Caco-2 (cell line): Measurements from ENCODE around the gene RRH. TPM values are rescaled to one million over a fixed set of nuclear protein-coding genes. Genes with fewer than 3 reads are reported as not detected.

ENCODE experiments used
- BruUV-seq: library from RNA; stranded (reverse); fragments of 400-500 nt; replicated peaks from 2 replicates; lab custom pipeline; 2021; lab: Mats Ljungman, UMichigan
- CTCF ChIA-PET: fragments of 300-600 bp; sonication (Branson Sonifier 250); formaldehyde crosslinking; loops from one replicate; lab custom pipeline; 2022; ENCODE audit warnings: antibody characterized with exemption; lab: Charles Lee
- POLR2A ChIA-PET: fragments of 300-600 bp; sonication (Branson Sonifier 250); formaldehyde crosslinking; loops from one replicate; lab custom pipeline; 2022; ENCODE audit warnings: antibody characterized with exemption; lab: Charles Lee
- DNase-seq, 2 experiments: peaks; one replicate each; pipeline versions ENCODE4 v3.0.0 to v3.0.0-alpha.2; 2020 to 2022
- H3K27me3 ChIP-seq: replicated peaks from 2 replicates; pipeline ENCODE4 v1.6.0; 2011; ENCODE audit warnings: low read length; ENCODE audit not compliant: control insufficient read depth, insufficient read depth
- H3K36me3 ChIP-seq: 2 replicates; pipeline ENCODE4 v1.5.1; 2011; ENCODE audit warnings: low read length; ENCODE audit not compliant: control insufficient read depth, insufficient read depth
- H3K4me1 ChIP-seq: fragments of 250-450 bp; sonication (Bioruptor Pico); 2 replicates; pipeline ENCODE4 v1.5.1; 2020; ENCODE audit warnings: mild to moderate bottlenecking
- H3K4me3 ChIP-seq: 2 replicates; pipeline ENCODE4 v1.5.1; 2011; ENCODE audit warnings: low read depth, mild to moderate bottlenecking, control low read depth, low read length
- H3K9me3 ChIP-seq: fragments of 250-450 bp; sonication (Bioruptor Pico); 2 replicates; pipeline ENCODE4 v1.5.1; 2020; ENCODE audit warnings: mild to moderate bottlenecking, moderate library complexity
- H3K27ac Mint-ChIP-seq: one replicate; pipeline ENCODE4 v1.8.0; 2022; ENCODE audit warnings: mixed read lengths; ENCODE audit not compliant: unreplicated experiment
- H3K27me3 Mint-ChIP-seq: one replicate; pipeline ENCODE4 v1.8.0; 2022; ENCODE audit warnings: mixed read lengths; ENCODE audit not compliant: insufficient read depth, unreplicated experiment
- H3K36me3 Mint-ChIP-seq: one replicate; pipeline ENCODE4 v1.8.0; 2022; ENCODE audit warnings: mild to moderate bottlenecking, mixed read lengths; ENCODE audit not compliant: insufficient read depth, unreplicated experiment
- H3K4me1 Mint-ChIP-seq: one replicate; pipeline ENCODE4 v1.8.0; 2022; ENCODE audit warnings: low read depth, mixed read lengths; ENCODE audit not compliant: unreplicated experiment
- H3K4me3 Mint-ChIP-seq: one replicate; pipeline ENCODE4 v1.8.0; 2022; ENCODE audit warnings: mild to moderate bottlenecking, moderate library complexity, mixed read lengths; ENCODE audit not compliant: unreplicated experiment
- H3K9me3 Mint-ChIP-seq: one replicate; pipeline ENCODE4 v1.8.0; 2022; ENCODE audit warnings: mixed read lengths; ENCODE audit not compliant: unreplicated experiment
- CTCF ChIP-seq, 2 experiments: fragments of 200-600 bp in 1 of 2; IDR thresholded peaks; 1 replicate in 1 of 2; 2 replicates in 1 of 2; pipeline versions ENCODE4 v1.5.1 to v1.8.0; 2011 to 2022; ENCODE audit warnings: antibody characterized with exemption in 1 of 2, control low read depth in 1 of 2, inconsistent platforms in 1 of 2, low read depth in 1 of 2, low read length in 1 of 2, mild to moderate bottlenecking in 1 of 2, moderate library complexity in 1 of 2; ENCODE audit not compliant: insufficient read depth in 1 of 2, severe bottlenecking in 1 of 2, unreplicated experiment in 1 of 2
- intact Hi-C: fragments of 100-400 bp; cut with micrococcal nuclease; formaldehyde crosslinking; loops from one replicate; pipeline ENCODE4 v1.10.0; 2022; ENCODE audit not compliant: unreplicated experiment
- total RNA-seq: library from RNA; stranded (reverse); gene quantifications from 2 replicates; pipeline ENCODE4 v1.2.3, GENCODE V29; 2022

Gene RRH
- total RNA-seq, 1 experiment from 2014 or later = 0.34 TPM

- Histone ChIP-seq H3K9me3 (no peaks in the 10 kb centered on the region), H3K27me3 (no peaks in the 10 kb centered on the region), H3K4me1 (no peaks in the 10 kb centered on the region), H3K36me3 (no peaks in the 10 kb centered on the region), H3K4me3 (no peak overlapping the region)
- TF ChIP-seq CTCF (IDR thresholded peaks at IDR 0.05; ENCODE audit: insufficient read depth in 1 of 2, low read depth in 1 of 2, low read length in 1 of 2, severe bottlenecking in 1 of 2, unreplicated experiment in 1 of 2) = no peak
- DNase-seq = no peak
- Mint-ChIP-seq H3K9me3 (no peaks in the 10 kb centered on the region), H3K27ac (no peak overlapping the region), H3K27me3 (no peaks in the 10 kb centered on the region), H3K36me3 (no peaks in the 10 kb centered on the region), H3K4me3 (no peak overlapping the region), H3K4me1 (no peaks in the 10 kb centered on the region)
- BruUV-seq = no TSS peak
- ChIA-PET CTCF (no interaction called here), POLR2A (no interaction called here)
- intact Hi-C loops = no loop called here
Observed at GRCh38 chr4:109890076-109890475, 62.3 kb downstream of the RRH start.

Other genes starting within 250 kb of the RRH start
- gene CASP6, start 124.5 kb upstream of the RRH start, total RNA-seq = 35.9 and 36.7 TPM in 2 replicates
- 34.1 and 47.8 TPM in 2 replicates for gene PLA2G12A, start 97.9 kb upstream of the RRH start, total RNA-seq
- gene CFI, start 26.0 kb upstream of the RRH start, total RNA-seq = 0.19 TPM in 1 of 2 replicates, not detected in the other
- gene GAR1, start 12.2 kb upstream of the RRH start, total RNA-seq = 30.8 and 31.6 TPM in 2 replicates
- 0.34 and 0.35 TPM in 2 replicates for gene LRIT3, start 20.1 kb downstream of the RRH start, total RNA-seq
- gene EGF, start 84.9 kb downstream of the RRH start, total RNA-seq = 0.25 and 0.37 TPM in 2 replicates